ENCODE data around the gene EHBP1L1. TPM values are rescaled to one million over a fixed set of nuclear protein-coding genes. Genes with fewer than 3 reads are reported as not detected.

Gene EHBP1L1
- total and polyA plus RNA-seq, 2 donors (not counting 1 experiment from before 2014, with no cell fraction given): 12.8 to 53.5 TPM

- Histone ChIP-seq H3K27ac (ENCODE audit: insufficient read depth, low read length) (no peak overlapping the region), H3K36me3 (ENCODE audit: control insufficient read depth, insufficient read depth, low read length) (peaks cover 38% of the 10 kb centered on the region), H3K79me2 (ENCODE audit: control insufficient read depth, insufficient read depth, low read length) (peaks cover 39% of the 10 kb centered on the region), H3K4me3 (replicated peaks in 1 of 4; ENCODE audit: control extremely low read depth in 1 of 4, insufficient read depth in 1 of 4, low read depth in 3 of 4, low read length in 4 of 4) (peak overlapping the region; percentile 74 to 82 (median 80)), H3K27me3 (ENCODE audit: control insufficient read depth, insufficient read depth, low read length) (no peaks in the 10 kb centered on the region), H3K9ac (ENCODE audit: insufficient read depth, low read length) (no peak overlapping the region), H3K9me3 (ENCODE audit: control insufficient read depth, insufficient read depth, low read depth, low read length) (no peaks in the 10 kb centered on the region), H3K4me2 (ENCODE audit: extremely low read depth, insufficient read depth, low read length) (peak overlapping the region; percentile 97), H3K4me1 (ENCODE audit: control insufficient read depth, extremely low read depth, insufficient read depth, low read length) (peaks cover 15% of the 10 kb centered on the region), H2AFZ (ENCODE audit: low read length) (no peak overlapping the region), H4K20me1 (ENCODE audit: control insufficient read depth, extremely low read depth, insufficient read depth, low read length) (no peaks in the 10 kb centered on the region)
- TF ChIP-seq CTCF (conservative IDR thresholded peaks at IDR 0.05 in 1 of 2, IDR thresholded peaks at IDR 0.05 in 1 of 2; ENCODE audit: low read depth in 1 of 2, low read length in 2 of 2) (no peak), EZH2 (IDR thresholded peaks at IDR 0.05; ENCODE audit: low read length, missing control alignments) (no peak)
- no peak for DNase-seq (ENCODE audit: low read depth in 2 of 2)
Observed at GRCh38 chr11:65617136-65617850, 41.4 kb downstream of the EHBP1L1 start.

- no peaks in the 10 kb centered on the region for H3K27me3 ChIP-seq (ENCODE audit: control insufficient read depth, insufficient read depth, low read length)
- H3K4me2 ChIP-seq (ENCODE audit: extremely low read depth, insufficient read depth, low read length): no peak overlapping the region
- H3K36me3 ChIP-seq (ENCODE audit: control insufficient read depth, insufficient read depth, low read length): peaks cover 38% of the 10 kb centered on the region
- no peak overlapping the region for H2AFZ ChIP-seq (ENCODE audit: low read length)
- no peak overlapping the region for H3K9ac ChIP-seq (ENCODE audit: insufficient read depth, low read length)
- H3K79me2 ChIP-seq (ENCODE audit: control insufficient read depth, insufficient read depth, low read length): peaks cover 30% of the 10 kb centered on the region
- H3K27ac ChIP-seq (ENCODE audit: insufficient read depth, low read length): no peak overlapping the region
- TF ChIP-seq CTCF (conservative IDR thresholded peaks at IDR 0.05 in 1 of 2, IDR thresholded peaks at IDR 0.05 in 1 of 2; ENCODE audit: low read depth in 1 of 2, low read length in 2 of 2) (no peak), EZH2 (IDR thresholded peaks at IDR 0.05; ENCODE audit: low read length, missing control alignments) (no peak)
- no peak for DNase-seq (ENCODE audit: low read depth in 2 of 2)
- H3K4me1 ChIP-seq (ENCODE audit: control insufficient read depth, extremely low read depth, insufficient read depth, low read length): peaks cover 6% of the 10 kb centered on the region
- H4K20me1 ChIP-seq (ENCODE audit: control insufficient read depth, extremely low read depth, insufficient read depth, low read length): no peaks in the 10 kb centered on the region
- no peak overlapping the region for H3K4me3 ChIP-seq (replicated peaks in 1 of 4; ENCODE audit: control extremely low read depth in 1 of 4, insufficient read depth in 1 of 4, low read depth in 3 of 4, low read length in 4 of 4)
- no peaks in the 10 kb centered on the region for H3K9me3 ChIP-seq (ENCODE audit: control insufficient read depth, insufficient read depth, low read depth, low read length)
Observed at GRCh38 chr11:65617990-65618751, 42.3 kb downstream of the EHBP1L1 start.

- no peak overlapping the region for H2AFZ ChIP-seq (ENCODE audit: low read length)
- H4K20me1 ChIP-seq (ENCODE audit: control insufficient read depth, extremely low read depth, insufficient read depth, low read length): no peaks in the 10 kb centered on the region
- peaks cover 6% of the 10 kb centered on the region for H3K4me1 ChIP-seq (ENCODE audit: control insufficient read depth, extremely low read depth, insufficient read depth, low read length)
- H3K9me3 ChIP-seq (ENCODE audit: control insufficient read depth, insufficient read depth, low read depth, low read length): no peaks in the 10 kb centered on the region
- no peak for TF ChIP-seq CTCF (conservative IDR thresholded peaks at IDR 0.05 in 1 of 2, IDR thresholded peaks at IDR 0.05 in 1 of 2; ENCODE audit: low read depth in 1 of 2, low read length in 2 of 2)
- no peak overlapping the region for H3K9ac ChIP-seq (ENCODE audit: insufficient read depth, low read length)
- H3K27me3 ChIP-seq (ENCODE audit: control insufficient read depth, insufficient read depth, low read length): no peaks in the 10 kb centered on the region
- no peak for DNase-seq (ENCODE audit: low read depth in 2 of 2)
- H3K79me2 ChIP-seq (ENCODE audit: control insufficient read depth, insufficient read depth, low read length): peaks cover 25% of the 10 kb centered on the region
- no peak overlapping the region for H3K27ac ChIP-seq (ENCODE audit: insufficient read depth, low read length)
- no peak overlapping the region for H3K4me3 ChIP-seq (replicated peaks in 1 of 4; ENCODE audit: control extremely low read depth in 1 of 4, insufficient read depth in 1 of 4, low read depth in 3 of 4, low read length in 4 of 4)
- H3K36me3 ChIP-seq (ENCODE audit: control insufficient read depth, insufficient read depth, low read length): peaks cover 38% of the 10 kb centered on the region
- no peak overlapping the region for H3K4me2 ChIP-seq (ENCODE audit: extremely low read depth, insufficient read depth, low read length)
Observed at GRCh38 chr11:65618763-65619162, 42.9 kb downstream of the EHBP1L1 start.

All from fibroblast of lung (primary cell).